ENCODE results near the gene ABHD12.

- TF ChIP-seq CTCF (IDR thresholded peaks at IDR 0.05) (no peak), POLR2A (IDR thresholded peaks at IDR 0.05) (no peak)
Measured at GRCh38 chr20:25318471-25319240, 72.0 kb downstream of the ABHD12 start.
